Esophagus squamous epithelium (tissue), 5 donors: ENCODE results near the gene CTRL. TPM values are rescaled to one million over a fixed set of nuclear protein-coding genes. Genes with fewer than 3 reads are reported as not detected.

ENCODE experiments used
- DNase-seq: peaks from one replicate; lab custom pipeline; 2025; lab: John Stamatoyannopoulos, UW
- H3K27ac ChIP-seq, 4 donors: fragments of 200-600 bp; sonication (generic); one replicate each; pipeline ENCODE4 v1.5.1; 2016 to 2019; ENCODE audit warnings: mild to moderate bottlenecking in 1 of 4
- H3K27me3 ChIP-seq, 4 donors: fragments of 200-600 bp; sonication (generic); 1 replicate in 3 of 4; 2 replicates in 1 of 4; pipeline versions ENCODE4 v1.5.1 to v1.6.0; 2017 to 2021; ENCODE audit warnings: antibody characterized with exemption in 1 of 4
- H3K36me3 ChIP-seq, 3 donors: fragments of 200-600 bp; sonication (generic); one replicate each; pipeline ENCODE4 v1.5.1; 2016 to 2019
- H3K4me1 ChIP-seq, 3 donors: fragments of 200-600 bp; sonication (generic); one replicate each; pipeline ENCODE4 v1.5.1; 2017 to 2019
- H3K4me3 ChIP-seq, 4 donors: fragments of 200-600 bp; sonication (generic); 1 replicate in 3 of 4; 2 replicates in 1 of 4; pipeline ENCODE4 v1.5.1; 2016 to 2019; ENCODE audit warnings: mild to moderate bottlenecking in 2 of 4, moderate library complexity in 1 of 4
- H3K9me3 ChIP-seq, 3 donors: fragments of 200-600 bp; sonication (generic); one replicate each; pipeline ENCODE4 v1.5.1; 2016 to 2019
- POLR2A ChIP-seq, 4 donors: fragments of 450-650 bp; IDR thresholded peaks; one replicate each; pipeline ENCODE4 v1.6.1; 2017; ENCODE audit warnings: antibody characterized with exemption in 4 of 4, mild to moderate bottlenecking in 4 of 4, moderate library complexity in 3 of 4
- WGBS, 2 donors: methylation state at CpG; one replicate each; pipeline ENCODE4 v1.1.5; 2018; 5-methylcytosine and 5-hydroxymethylcytosine counted together
- intact Hi-C: fragments of 100-400 bp; cut with DNase I; formaldehyde crosslinking; loops from one replicate; pipeline ENCODE4 v1.15.0; 2022
- total RNA-seq, 4 donors: library from RNA; depleted of rRNA; stranded (reverse); fragments of >200 nt; gene quantifications; one replicate each; pipeline ENCODE4 v1.1.0, GENCODE V29; 2016
- TF ChIP-seq, protein P1 (sequence below), 6 experiments: fragments of 450-650 bp in 4 of 6; fragments of 200-600 bp in 2 of 6; sonication (generic) in 2 of 6; IDR thresholded peaks; one replicate each; pipeline ENCODE4 v1.5.1; 2016 to 2019; ENCODE audit warnings: antibody characterized with exemption in 6 of 6, mild to moderate bottlenecking in 4 of 6, moderate library complexity in 4 of 6
- donor health status: DM: yes; HTN: yes; CAD: no.

Gene CTRL
- total RNA-seq, 4 donors from 2014 or later, result 1.2 to 1.8 TPM; not detected in 2

GRCh38 chr16:67968400-67969253 lies 37.0 kb upstream of the CTRL start, which contains the start of gene SLC12A4:
SLC12A4 (minus strand) TSS chr16:67968637; CDS start chr16:67968553, 84 bp downstream.
- Histone ChIP-seq H3K36me3 (peaks cover 0 to under 1% (median 0%) of the 10 kb centered on the region in 3 donors), H3K27me3 (no peaks in the 10 kb centered on the region), H3K27ac (peak within 1 kb of the TSS; percentile 85 to 96 (median 92)), H3K9me3 (no peaks in the 10 kb centered on the region), H3K4me1 (peaks cover 19 to 61% (median 28%) of the 10 kb centered on the region in 3 donors), H3K4me3 (peak within 1 kb of the TSS; percentile 55 to 77 (median 70))
- peak; percentile 23 for DNase-seq
- WGBS, 2 donors, result 0 to 2% methylated on average over 20 to 29 of the region's 78 CpGs
- intact Hi-C loops, result no loop called here
- TF ChIP-seq, protein P1, sequence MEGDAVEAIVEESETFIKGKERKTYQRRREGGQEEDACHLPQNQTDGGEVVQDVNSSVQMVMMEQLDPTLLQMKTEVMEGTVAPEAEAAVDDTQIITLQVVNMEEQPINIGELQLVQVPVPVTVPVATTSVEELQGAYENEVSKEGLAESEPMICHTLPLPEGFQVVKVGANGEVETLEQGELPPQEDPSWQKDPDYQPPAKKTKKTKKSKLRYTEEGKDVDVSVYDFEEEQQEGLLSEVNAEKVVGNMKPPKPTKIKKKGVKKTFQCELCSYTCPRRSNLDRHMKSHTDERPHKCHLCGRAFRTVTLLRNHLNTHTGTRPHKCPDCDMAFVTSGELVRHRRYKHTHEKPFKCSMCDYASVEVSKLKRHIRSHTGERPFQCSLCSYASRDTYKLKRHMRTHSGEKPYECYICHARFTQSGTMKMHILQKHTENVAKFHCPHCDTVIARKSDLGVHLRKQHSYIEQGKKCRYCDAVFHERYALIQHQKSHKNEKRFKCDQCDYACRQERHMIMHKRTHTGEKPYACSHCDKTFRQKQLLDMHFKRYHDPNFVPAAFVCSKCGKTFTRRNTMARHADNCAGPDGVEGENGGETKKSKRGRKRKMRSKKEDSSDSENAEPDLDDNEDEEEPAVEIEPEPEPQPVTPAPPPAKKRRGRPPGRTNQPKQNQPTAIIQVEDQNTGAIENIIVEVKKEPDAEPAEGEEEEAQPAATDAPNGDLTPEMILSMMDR (IDR thresholded peaks at IDR 0.05), result peak in 1 of 6 experiments; percentile 10
- peak in 3 of 4 donors; percentile 46 to 93 (median 87) for TF ChIP-seq POLR2A (IDR thresholded peaks at IDR 0.05)

- intact Hi-C loops, result no loop called here
- Histone ChIP-seq H3K27me3 (no peaks in the 10 kb centered on the region), H3K4me3 (peak overlapping the region; percentile 55 to 77 (median 70)), H3K36me3 (peaks cover 0 to 7% (median 0%) of the 10 kb centered on the region in 3 donors), H3K9me3 (no peaks in the 10 kb centered on the region), H3K27ac (peak overlapping the region; percentile 85 to 96 (median 92)), H3K4me1 (peaks cover 22 to 68% (median 34%) of the 10 kb centered on the region in 3 donors)
- DNase-seq, result no peak
- TF ChIP-seq, protein P1 (IDR thresholded peaks at IDR 0.05), result no peak
- no peak for TF ChIP-seq POLR2A (IDR thresholded peaks at IDR 0.05)
- WGBS, 2 donors, result 0% methylated on average over 3 to 15 of the region's 45 CpGs
Observed at GRCh38 chr16:67967958-67968399, 36.3 kb upstream of the CTRL start.

- DNase-seq, result no peak
- peaks cover 22 to 74% (median 38%) of the 10 kb centered on the region in 3 donors for H3K4me1 ChIP-seq
- intact Hi-C loops, result no loop called here
Observed at GRCh38 chr16:67967183-67967957, 35.7 kb upstream of the CTRL start.

GRCh38 chr16:67966549-67967182 lies 35.0 kb upstream of the CTRL start:
- DNase-seq, result no peak
- 5% methylated on average over 2 of the region's 3 CpGs; no CpG with 5 or more reads in 1 of the 2 donors for WGBS, 2 donors
- Histone ChIP-seq H3K9me3 (no peaks in the 10 kb centered on the region), H3K36me3 (peaks cover 0 to 19% (median 9%) of the 10 kb centered on the region in 3 donors), H3K4me3 (peak overlapping the region; percentile 55 to 77 (median 70)), H3K27ac (peak overlapping the region; percentile 85 to 96 (median 92)), H3K27me3 (no peaks in the 10 kb centered on the region), H3K4me1 (peaks cover 22 to 81% (median 45%) of the 10 kb centered on the region in 3 donors)
- intact Hi-C loops, result no loop called here
- no peak for TF ChIP-seq POLR2A (IDR thresholded peaks at IDR 0.05)
- TF ChIP-seq, protein P1 (IDR thresholded peaks at IDR 0.05), result no peak

More at GRCh38 chr16:67967183-67967957, 35.7 kb upstream of the CTRL start:
- H3K36me3 ChIP-seq, result peaks cover 0 to 13% (median 3%) of the 10 kb centered on the region in 3 donors
- H3K27ac ChIP-seq, result peak overlapping the region; percentile 85 to 96 (median 92)
- no peaks in the 10 kb centered on the region for H3K9me3 ChIP-seq
- H3K4me3 ChIP-seq, result peak overlapping the region; percentile 55 to 77 (median 70)
- WGBS, 2 donors, result 11 to 24% methylated on average over 11 to 13 of the region's 18 CpGs
- no peaks in the 10 kb centered on the region for H3K27me3 ChIP-seq
- TF ChIP-seq, protein P1 (IDR thresholded peaks at IDR 0.05), result no peak
- no peak for TF ChIP-seq POLR2A (IDR thresholded peaks at IDR 0.05)
